Central memory CD8-positive, alpha-beta T cell (primary cell): ENCODE data around the gene CEMIP2.

Experiments used
- ATAC-seq: fragments of 150-1000 bp; cut with Tn5 transposase; replicated peaks from 2 replicates; pipeline ENCODE4 v1.10.0; 2022; ENCODE audit warnings: mild to moderate bottlenecking, moderate FRiP score, moderate number of reproducible peaks; ENCODE audit not compliant: poor library complexity, severe bottlenecking; ENCODE audit errors: extremely low read depth
- DNase-seq, 2 donors: peaks; one replicate each; pipeline ENCODE4 v3.0.0; 2021; ENCODE audit warnings: low spot score in 2 of 2
- H3K27ac Mint-ChIP-seq: one replicate; pipeline ENCODE4 v1.8.0; 2022; ENCODE audit warnings: low read depth, mild to moderate bottlenecking, moderate library complexity, mixed read lengths
- H3K27me3 Mint-ChIP-seq: one replicate; pipeline ENCODE4 v1.8.0; 2022; ENCODE audit warnings: mixed read lengths
- H3K36me3 Mint-ChIP-seq: one replicate; pipeline ENCODE4 v1.8.0; 2022; ENCODE audit warnings: mild to moderate bottlenecking, moderate library complexity, mixed read lengths; ENCODE audit not compliant: insufficient read depth
- H3K4me1 Mint-ChIP-seq: one replicate; pipeline ENCODE4 v1.8.0; 2022; ENCODE audit warnings: mixed read lengths
- H3K4me3 Mint-ChIP-seq: one replicate; pipeline ENCODE4 v1.8.0; 2022; ENCODE audit warnings: mild to moderate bottlenecking, moderate library complexity, mixed read lengths
- H3K9me3 Mint-ChIP-seq: one replicate; pipeline ENCODE4 v1.8.0; 2022; ENCODE audit warnings: mixed read lengths

Gene CEMIP2

GRCh38 chr9:71767776-71768321 lies 464 bp downstream of the CEMIP2 start:
- peak overlapping the region; percentile 93 for H3K27ac Mint-ChIP-seq
- peak overlapping the region; percentile 99 for H3K4me3 Mint-ChIP-seq
- peaks cover 59% of the 10 kb centered on the region for H3K4me1 Mint-ChIP-seq
- no peaks in the 10 kb centered on the region for H3K9me3 Mint-ChIP-seq
- no peaks in the 10 kb centered on the region for H3K27me3 Mint-ChIP-seq
- DNase-seq (no peak), ATAC-seq (no peak)
- peaks cover 31% of the 10 kb centered on the region for H3K36me3 Mint-ChIP-seq

GRCh38 chr9:71767163-71767775 lies 1.0 kb downstream of the CEMIP2 start:
- peaks cover 60% of the 10 kb centered on the region for H3K4me1 Mint-ChIP-seq

GRCh38 chr9:71766663-71767062 lies 1.6 kb downstream of the CEMIP2 start:
- Mint-ChIP-seq H3K27me3 (no peaks in the 10 kb centered on the region), H3K4me1 (peaks cover 66% of the 10 kb centered on the region), H3K9me3 (no peaks in the 10 kb centered on the region), H3K4me3 (peak overlapping the region; percentile 99), H3K36me3 (peaks cover 33% of the 10 kb centered on the region), H3K27ac (peak overlapping the region; percentile 93)
- ATAC-seq (no peak), DNase-seq (no peak)

More at GRCh38 chr9:71767163-71767775, 1.0 kb downstream of the CEMIP2 start:
- ATAC-seq (no peak), DNase-seq (no peak)
- peak overlapping the region; percentile 99 for H3K4me3 Mint-ChIP-seq
- H3K27me3 Mint-ChIP-seq, result no peaks in the 10 kb centered on the region
- no peaks in the 10 kb centered on the region for H3K9me3 Mint-ChIP-seq
- peaks cover 31% of the 10 kb centered on the region for H3K36me3 Mint-ChIP-seq
- peak overlapping the region; percentile 93 for H3K27ac Mint-ChIP-seq

- Mint-ChIP-seq H3K4me1 (peaks cover 76% of the 10 kb centered on the region), H3K27ac (peak overlapping the region; percentile 93), H3K9me3 (no peaks in the 10 kb centered on the region), H3K27me3 (no peaks in the 10 kb centered on the region), H3K4me3 (peak overlapping the region; percentile 99), H3K36me3 (peaks cover 34% of the 10 kb centered on the region)
- DNase-seq (no peak), ATAC-seq (no peak)
Measured at GRCh38 chr9:71765693-71766092, 2.6 kb downstream of the CEMIP2 start.

GRCh38 chr9:71764891-71765290 lies 3.4 kb downstream of the CEMIP2 start:
- Mint-ChIP-seq H3K36me3 (peaks cover 34% of the 10 kb centered on the region), H3K4me1 (peaks cover 75% of the 10 kb centered on the region), H3K4me3 (peak overlapping the region; percentile 25), H3K9me3 (no peaks in the 10 kb centered on the region), H3K27ac (peak overlapping the region; percentile 26), H3K27me3 (no peaks in the 10 kb centered on the region)
- ATAC-seq (no peak), DNase-seq (no peak)

GRCh38 chr9:71764463-71764862 lies 3.9 kb downstream of the CEMIP2 start:
- Mint-ChIP-seq H3K36me3 (peaks cover 31% of the 10 kb centered on the region), H3K9me3 (no peaks in the 10 kb centered on the region), H3K27ac (peak overlapping the region; percentile 26), H3K4me1 (peaks cover 74% of the 10 kb centered on the region), H3K4me3 (peak overlapping the region; percentile 25), H3K27me3 (no peaks in the 10 kb centered on the region)
- ATAC-seq, result no peak
- no peak for DNase-seq

GRCh38 chr9:71763832-71764231 lies 4.5 kb downstream of the CEMIP2 start:
- Mint-ChIP-seq H3K4me3 (peak overlapping the region; percentile 25), H3K27me3 (no peaks in the 10 kb centered on the region), H3K4me1 (peaks cover 81% of the 10 kb centered on the region), H3K27ac (peak overlapping the region; percentile 35), H3K9me3 (no peaks in the 10 kb centered on the region), H3K36me3 (peaks cover 26% of the 10 kb centered on the region)
- no peak for ATAC-seq
- DNase-seq, result no peak

- ATAC-seq (no peak), DNase-seq (no peak)
- Mint-ChIP-seq H3K27me3 (no peaks in the 10 kb centered on the region), H3K36me3 (peaks cover 25% of the 10 kb centered on the region), H3K9me3 (no peaks in the 10 kb centered on the region), H3K4me3 (peak overlapping the region; percentile 25), H3K4me1 (peaks cover 88% of the 10 kb centered on the region), H3K27ac (peak overlapping the region; percentile 35)
Measured at GRCh38 chr9:71762900-71763653, 5.2 kb downstream of the CEMIP2 start.

- ATAC-seq (no peak), DNase-seq (no peak)
- Mint-ChIP-seq H3K27me3 (no peaks in the 10 kb centered on the region), H3K36me3 (peaks cover 24% of the 10 kb centered on the region), H3K27ac (peak overlapping the region; percentile 35), H3K4me1 (peaks cover 89% of the 10 kb centered on the region), H3K4me3 (no peak overlapping the region), H3K9me3 (no peaks in the 10 kb centered on the region)
Measured at GRCh38 chr9:71761938-71762353, 6.4 kb downstream of the CEMIP2 start.

GRCh38 chr9:71760901-71761300 lies 7.4 kb downstream of the CEMIP2 start:
- ATAC-seq (no peak), DNase-seq (no peak)
- Mint-ChIP-seq H3K27me3 (no peaks in the 10 kb centered on the region), H3K4me1 (peaks cover 89% of the 10 kb centered on the region), H3K9me3 (no peaks in the 10 kb centered on the region), H3K36me3 (peaks cover 19% of the 10 kb centered on the region), H3K4me3 (peak overlapping the region; percentile 3), H3K27ac (peak overlapping the region; percentile 84)

GRCh38 chr9:71758785-71759184 lies 9.5 kb downstream of the CEMIP2 start:
- peaks cover 18% of the 10 kb centered on the region for H3K36me3 Mint-ChIP-seq
- no peaks in the 10 kb centered on the region for H3K9me3 Mint-ChIP-seq
- peaks cover 71% of the 10 kb centered on the region for H3K4me1 Mint-ChIP-seq
- no peak overlapping the region for H3K4me3 Mint-ChIP-seq
- H3K27ac Mint-ChIP-seq, result no peak overlapping the region
- H3K27me3 Mint-ChIP-seq, result no peaks in the 10 kb centered on the region
- ATAC-seq (no peak), DNase-seq (no peak)

GRCh38 chr9:71758277-71758676 lies 10.0 kb downstream of the CEMIP2 start:
- Mint-ChIP-seq H3K36me3 (peaks cover 19% of the 10 kb centered on the region), H3K4me3 (no peak overlapping the region), H3K4me1 (peaks cover 66% of the 10 kb centered on the region), H3K9me3 (no peaks in the 10 kb centered on the region), H3K27ac (no peak overlapping the region), H3K27me3 (no peaks in the 10 kb centered on the region)
- DNase-seq (no peak), ATAC-seq (no peak)

GRCh38 chr9:71756753-71757152 lies 11.6 kb downstream of the CEMIP2 start:
- peaks cover 69% of the 10 kb centered on the region for H3K4me1 Mint-ChIP-seq
- ATAC-seq, result no peak

More at GRCh38 chr9:71756753-71757152, 11.6 kb downstream of the CEMIP2 start:
- no peak overlapping the region for H3K4me3 Mint-ChIP-seq
- H3K27me3 Mint-ChIP-seq, result no peaks in the 10 kb centered on the region
- no peak overlapping the region for H3K27ac Mint-ChIP-seq
- H3K36me3 Mint-ChIP-seq, result peaks cover 14% of the 10 kb centered on the region
- no peaks in the 10 kb centered on the region for H3K9me3 Mint-ChIP-seq
- no peak for DNase-seq
